NCI-H69 (cell line): ENCODE results near the gene GRK5.

Experiments
- DNase-seq: peaks from one replicate; lab custom pipeline; 2025; lab: John Stamatoyannopoulos, UW

GRK5 gene

DNA sequence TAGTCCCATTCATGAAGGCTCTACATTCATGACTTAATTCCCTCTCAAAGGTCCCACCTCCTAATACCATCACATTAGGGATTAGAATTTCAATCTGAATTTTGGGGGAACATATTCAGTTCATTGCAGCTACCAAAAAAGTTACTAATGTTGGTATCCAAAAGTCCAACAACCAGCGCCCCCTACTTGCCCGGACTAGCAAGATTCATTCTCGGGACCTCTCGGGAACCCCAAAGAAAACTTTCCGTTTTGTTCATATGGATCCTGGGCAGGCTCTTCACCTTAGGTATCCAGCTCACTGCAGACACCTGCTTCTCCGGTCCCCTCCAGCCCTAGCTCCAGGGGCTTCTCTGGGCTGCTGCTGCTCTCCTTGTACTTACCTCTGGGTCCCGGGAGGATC, 8.9 kb upstream of the GRK5 start:
- DNase-seq: no peak

DNA sequence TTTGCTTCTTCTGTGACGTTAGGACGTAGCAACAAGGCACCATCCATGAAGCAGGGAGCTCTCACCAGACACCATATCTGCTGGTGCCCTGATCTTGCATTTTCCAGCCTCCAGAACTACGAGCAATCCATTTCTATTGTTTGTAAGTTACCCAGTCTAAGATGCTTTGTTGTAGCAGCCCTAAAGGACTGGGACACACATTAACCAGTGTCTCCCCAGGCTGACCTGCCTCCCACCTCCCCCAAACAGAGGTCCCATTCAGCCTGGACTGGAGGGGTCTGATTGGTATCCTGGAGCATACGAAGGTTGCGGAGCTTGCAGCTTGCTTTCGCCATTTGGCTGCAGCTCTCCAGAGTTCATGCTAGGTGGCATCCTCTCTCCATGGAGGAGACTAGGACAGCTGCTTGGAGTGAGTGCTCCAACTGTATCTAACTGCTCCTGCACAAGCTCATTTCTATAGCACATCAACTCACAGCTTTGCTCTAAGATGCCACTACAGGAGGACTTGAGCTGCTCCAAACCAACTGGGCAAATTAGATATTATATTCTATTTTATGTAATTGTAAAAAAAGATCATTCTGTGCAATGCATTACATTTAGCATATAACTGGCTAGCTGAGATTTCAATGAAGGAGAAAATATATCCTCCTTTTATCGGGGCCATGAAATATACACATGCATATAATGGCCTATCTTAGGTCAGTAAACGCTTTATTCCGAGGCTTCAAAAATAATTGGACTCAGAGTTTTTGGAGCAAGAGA, 8.0 kb upstream of the GRK5 start:
- DNase-seq: peak; percentile 68

DNA sequence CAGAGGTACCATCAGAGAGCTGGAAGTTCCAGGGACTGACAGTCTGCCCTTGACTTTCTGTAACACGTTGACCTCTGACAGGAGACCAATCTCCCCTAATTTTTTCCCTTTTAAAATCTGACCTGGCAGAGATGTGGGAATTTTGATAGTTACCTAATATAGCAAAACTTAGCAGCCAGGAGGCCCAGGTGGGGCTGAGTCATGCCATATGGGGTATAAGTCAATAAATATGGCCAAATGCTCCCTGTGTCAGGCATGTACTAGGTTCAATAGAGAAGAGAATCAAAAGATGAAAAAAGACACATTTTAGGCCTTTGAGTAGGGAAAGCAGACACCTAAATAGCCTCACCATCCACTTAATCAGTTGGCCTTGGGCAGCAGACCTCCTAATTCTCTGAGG, 6.1 kb upstream of the GRK5 start:
- DNase-seq: no peak

DNA sequence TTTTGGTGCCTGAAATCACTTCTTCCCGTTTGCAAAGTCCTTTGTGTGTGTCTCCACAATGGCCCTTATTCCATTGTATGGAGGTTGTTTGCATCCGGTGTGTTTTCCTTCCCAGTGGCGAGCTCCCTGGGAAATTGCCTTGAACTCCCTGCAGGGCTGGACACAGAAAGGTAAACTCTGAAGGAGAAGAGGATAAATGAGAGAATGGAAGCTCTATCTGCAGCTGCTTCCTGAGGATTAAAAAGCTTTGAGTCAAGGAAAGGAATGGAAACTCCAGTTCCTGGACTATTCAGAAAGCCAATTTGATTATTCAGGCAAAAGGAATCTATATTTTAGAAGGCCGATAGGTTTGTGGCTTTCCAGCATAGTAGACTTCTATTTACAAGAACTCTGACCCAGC, 4.4 kb upstream of the GRK5 start:
- DNase-seq: peak; percentile 51

DNA sequence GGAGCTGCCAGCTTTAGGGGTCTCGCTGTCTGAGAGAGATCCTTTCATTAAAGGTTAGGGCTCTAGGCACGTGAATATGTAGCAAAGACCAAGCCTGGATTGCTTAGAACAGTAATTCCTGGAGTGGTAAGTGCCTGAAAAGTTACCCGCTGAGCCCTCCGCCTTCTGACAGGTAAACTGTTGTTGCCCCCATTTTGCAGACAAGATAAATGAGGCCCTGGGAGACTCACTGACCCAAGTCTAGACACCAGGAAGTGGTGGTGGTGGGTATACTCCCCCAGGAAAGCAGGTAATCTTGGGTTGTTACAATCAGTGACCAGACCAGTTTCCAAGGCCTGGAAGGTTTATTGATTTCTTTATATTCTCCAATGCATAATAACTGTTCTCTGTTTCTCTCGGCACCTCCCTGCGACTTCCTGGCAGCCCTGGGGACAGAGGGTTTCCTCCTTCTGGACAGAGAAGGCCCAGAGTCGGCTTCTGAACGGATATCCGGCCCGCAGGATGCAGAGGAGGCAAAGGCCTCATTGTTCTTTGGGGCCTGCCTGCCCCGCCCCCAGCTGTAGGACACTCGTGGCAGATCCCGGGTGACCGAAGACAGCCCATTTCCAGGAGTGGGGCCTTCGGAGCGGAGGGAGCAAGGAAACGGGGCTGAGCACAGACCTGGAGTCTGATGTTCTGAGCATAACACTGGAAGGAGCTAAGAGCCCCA, 1.3 kb upstream of the GRK5 start:
- DNase-seq: peak; percentile 15

DNA sequence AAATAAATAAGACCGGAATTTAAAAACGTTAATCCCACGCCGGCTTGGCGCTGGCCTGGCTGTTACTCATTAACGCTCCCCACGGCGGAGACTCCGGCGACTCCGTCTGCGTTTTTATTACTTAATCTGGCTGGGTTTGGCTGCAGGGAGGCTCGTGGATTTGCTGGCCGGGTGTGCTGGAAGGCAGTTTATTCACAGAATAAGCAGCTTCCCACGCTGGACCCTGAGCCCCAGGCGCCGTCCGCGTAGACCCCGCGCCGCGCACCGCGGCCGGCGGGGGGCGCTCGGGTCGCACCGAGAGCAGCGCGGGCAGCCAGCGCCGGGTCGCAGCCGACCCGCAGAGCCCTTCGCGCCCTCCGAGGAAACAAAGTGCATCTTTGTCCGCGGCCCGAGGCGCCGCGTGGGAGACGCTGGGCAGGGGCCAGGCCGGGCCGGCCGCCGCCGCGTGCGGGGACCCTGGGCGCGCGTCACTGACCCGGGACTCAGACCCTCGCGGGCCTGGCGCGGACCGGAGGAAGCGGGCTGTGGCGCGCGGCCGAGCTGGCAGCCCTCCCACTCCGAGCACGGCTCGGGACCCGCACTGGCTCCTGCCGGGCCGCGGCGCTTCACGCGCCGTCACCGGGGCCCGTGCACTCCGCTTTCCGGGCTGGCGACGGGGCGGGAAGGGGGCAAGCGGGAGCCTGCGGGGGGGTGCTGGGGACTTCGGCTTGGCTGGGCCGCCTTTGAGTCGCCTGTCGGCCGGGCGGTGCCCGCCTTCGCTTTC, 587 bp upstream of the GRK5 start:
- DNase-seq: peak; percentile 74

DNA sequence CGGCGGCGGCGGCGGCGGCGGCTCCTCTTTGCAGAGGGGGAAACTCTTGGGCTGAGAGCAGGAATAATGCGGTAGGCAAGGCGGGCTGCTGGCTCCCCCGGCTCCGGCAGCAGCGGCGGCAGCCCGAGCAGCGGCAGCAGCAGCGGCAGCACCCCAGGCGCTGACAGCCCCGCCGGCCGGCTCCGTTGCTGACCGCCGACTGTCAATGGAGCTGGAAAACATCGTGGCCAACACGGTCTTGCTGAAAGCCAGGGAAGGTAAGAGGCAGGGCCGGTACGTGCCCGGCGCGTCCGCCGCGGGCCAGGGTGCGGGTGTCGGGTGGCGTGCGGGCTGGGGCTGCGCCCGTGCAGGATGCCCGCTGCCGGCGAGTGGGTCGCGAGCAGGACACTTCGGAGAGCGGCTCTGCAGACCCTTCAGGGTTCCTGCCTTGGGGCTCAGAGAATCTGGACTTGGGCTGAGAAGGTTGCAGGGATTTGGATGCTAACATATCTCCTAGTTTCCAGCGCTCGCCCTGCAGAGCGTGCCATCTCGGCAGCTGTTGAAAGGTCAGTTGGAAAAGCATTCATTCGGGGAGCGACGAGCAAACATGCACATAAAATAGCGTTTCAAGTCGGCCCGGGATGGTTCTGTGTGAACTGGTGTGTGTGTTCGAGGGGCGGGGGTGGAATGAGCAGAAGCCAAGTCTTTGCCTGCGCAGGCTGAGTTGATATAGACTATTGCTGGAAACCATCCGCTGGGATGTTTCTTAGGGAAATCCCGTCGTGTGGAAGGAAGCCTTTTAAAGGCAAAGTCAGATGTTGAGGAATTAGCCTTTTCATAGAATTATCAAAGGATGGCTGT, 562 bp downstream of the GRK5 start:
- peak; percentile 61 for DNase-seq

DNA sequence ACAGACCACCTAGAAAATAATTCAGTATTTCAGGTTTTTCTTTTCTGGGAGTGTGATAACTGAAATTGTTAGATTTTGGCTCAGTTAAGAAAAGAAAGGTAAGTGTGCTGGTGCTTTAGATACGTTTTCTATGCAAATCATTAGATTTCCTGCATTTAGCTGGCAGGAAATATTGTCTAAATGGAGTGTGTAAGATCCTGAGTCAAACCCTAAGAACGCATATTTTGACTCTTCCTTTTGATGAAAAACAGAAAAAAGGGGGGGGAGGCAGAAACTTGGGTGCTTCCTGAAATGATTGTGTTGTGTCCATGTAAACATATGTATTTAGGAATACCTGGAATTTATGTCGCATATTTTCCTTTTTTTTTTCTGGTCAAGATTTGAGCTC, 1.2 kb downstream of the GRK5 start:
- DNase-seq: no peak

DNA sequence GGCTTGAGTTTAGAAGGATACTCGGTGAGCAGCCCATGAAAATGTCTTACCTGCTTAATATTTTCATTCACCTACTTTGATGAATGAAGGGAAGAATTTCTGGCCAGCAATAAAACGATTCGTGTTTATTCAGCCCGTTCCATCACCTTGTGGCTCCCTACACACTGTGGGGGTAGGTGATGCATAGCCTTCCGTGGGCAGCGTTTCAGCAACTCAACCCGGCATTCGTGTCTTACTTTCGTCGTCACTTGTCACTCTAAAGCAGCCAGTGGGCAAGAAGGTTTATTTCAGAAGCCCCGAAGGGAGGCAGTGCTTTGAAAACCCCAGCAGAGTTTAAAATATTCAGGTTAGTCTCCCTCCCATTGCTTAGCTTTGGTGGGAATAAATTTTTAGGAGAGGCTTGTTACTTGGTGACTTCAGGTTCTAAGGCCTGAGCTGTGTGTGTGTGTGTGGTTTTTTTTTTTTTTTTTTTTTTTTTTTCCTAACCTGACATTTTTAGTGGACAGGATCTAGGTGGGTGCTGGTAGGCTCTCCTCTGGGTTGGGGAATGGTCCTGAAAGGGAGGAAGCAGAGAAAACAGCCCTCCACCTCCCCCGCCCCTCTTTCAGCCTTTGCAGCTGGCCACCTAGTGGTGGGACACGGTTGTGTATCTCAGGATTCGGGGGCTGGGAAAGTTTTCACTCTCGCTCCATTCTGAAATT, 1.8 kb downstream of the GRK5 start:
- peak; percentile 68 for DNase-seq

DNA sequence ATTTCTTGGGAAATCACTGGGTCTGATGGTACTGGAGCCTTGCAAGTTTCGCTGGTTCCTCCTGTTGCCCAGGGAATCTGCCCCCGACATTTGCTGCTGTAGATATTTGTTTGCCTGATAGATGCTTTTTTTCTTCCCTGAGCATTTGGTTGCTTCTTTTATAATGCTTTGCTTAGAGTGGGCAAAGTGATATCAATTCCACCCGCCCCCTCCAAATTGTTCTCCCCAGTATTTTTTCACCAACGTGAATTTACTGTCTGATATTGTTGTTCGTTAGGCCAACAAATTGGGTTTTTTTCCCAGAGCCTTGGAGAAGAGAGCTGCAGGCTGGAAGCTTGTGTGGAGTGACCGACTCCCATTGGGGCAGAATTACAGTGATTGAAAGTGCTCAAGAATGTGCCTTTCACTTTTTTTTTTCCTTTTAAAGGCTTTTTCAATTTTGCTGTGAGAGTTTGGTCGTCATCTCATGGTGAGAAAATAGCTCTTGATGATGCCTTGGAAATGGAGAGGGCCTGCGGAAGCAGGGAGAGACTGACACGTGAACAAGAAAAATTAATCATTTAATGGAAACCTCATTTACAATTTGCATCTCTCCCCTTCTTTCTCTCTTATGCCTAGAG, 2.5 kb downstream of the GRK5 start:
- no peak for DNase-seq

DNA sequence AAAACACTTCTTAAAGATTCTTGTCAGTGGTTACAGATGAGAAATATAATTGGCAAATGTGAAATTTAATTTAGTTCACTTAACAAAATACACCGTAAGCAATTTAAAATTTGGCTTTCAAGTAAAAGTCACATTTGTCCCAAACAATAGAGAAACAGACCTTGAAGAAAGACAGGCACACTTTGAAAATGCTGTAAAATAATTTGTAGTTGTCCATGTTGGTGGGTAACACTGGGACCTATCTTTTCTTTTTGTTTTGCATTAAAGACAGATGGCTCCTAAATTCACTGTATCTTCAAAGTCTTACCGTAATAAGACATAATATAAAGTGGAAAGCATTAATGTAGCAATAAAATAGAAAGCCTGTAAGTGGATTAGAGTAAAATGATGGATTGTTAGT, 3.3 kb downstream of the GRK5 start:
- no peak for DNase-seq

DNA sequence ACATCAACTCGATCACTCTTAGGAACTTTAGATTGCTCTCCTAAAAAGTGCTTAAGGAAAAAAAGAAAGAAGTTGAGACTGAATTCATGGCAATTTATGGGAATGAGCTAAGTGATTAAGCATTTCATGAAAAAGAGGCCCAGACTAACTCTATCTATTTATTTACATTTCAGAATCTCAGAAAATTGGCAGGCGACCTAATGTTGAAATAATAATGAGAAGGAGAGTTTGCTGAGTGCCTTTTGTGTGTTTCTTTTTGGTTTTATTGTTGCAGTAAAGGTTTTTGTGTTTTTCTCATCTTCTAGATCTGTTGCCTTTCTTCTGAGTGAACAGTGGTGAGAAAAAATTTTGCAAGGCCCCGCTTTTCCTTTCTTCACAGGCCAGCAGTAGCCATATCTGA, 3.8 kb downstream of the GRK5 start:
- no peak for DNase-seq

DNA sequence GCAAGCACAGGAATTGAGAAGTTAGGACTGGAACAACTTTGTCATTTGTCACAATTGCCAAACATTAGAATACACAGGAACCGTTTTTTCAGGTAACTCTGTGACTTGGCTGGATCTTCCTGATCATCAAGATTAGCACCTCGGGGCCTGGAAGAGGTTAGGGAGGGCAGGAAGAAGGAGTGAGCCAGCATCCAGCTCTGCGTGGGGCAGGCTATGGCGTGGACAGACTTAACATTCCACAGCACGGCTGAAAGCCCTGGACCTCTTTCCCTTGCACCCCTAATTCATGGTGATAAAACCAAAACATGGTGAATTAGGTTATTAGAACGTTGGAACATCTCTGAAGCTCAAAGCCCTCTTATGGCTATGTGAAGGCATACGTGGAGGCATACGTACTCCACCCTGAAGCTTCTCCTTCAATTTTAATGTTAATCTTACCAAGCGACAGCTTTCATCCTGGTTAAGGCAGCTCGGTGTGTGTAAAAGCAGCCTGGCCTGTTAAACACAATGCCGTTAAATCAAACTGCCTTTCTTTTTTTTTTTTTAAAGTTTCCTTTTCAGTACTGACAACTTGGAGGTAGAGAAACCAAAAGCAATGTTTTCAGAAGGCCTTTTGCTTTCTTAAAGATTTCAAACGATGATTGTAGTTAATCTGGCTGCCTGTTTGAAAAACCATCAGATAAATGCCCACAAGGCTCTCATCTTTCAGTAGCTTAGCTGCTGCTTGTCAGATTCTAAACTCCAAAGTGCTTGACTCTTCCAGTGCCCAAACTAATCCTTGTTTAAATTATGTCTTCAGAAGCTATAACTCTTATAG, 4.5 kb downstream of the GRK5 start:
- no peak for DNase-seq

DNA sequence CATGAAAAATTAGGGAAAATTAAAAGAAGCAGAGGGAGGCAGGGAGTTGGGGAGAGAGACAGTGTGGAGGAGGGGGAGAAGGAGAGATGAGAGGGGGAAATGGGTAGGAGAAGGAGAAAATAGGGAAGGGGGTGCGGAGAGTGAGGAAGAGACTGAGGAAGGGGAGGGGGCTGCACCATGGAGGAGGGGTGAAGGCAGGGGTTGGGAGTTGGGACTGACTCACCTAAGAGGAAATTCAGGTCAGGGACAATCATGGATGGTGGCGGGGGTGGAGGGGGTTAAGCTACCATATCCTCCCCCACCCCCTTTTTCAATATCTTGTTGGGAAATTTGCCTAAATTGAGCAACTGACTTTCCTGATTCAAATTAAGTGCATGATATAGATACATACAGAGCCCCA, 8.0 kb downstream of the GRK5 start:
- no peak for DNase-seq

DNA sequence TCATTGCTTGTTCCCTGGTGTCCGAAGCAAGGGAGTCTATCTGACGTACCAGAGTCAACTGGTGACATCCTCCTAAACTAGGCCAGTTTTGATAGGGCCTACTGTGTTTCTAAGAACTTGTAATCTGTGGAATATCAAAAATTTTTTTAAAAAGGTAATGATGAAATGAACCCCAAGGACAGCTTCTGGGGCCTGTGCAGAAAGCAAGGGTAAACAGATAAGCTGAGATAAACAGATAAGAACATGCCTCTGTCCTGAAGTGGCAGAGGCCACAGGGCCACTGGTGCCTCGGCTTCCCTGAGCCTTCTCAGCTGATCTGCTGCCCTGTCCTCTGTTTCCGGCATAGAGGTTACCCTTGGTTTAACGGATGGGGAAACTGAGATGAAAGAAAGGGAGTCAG, 8.8 kb downstream of the GRK5 start:
- DNase-seq: no peak

DNA sequence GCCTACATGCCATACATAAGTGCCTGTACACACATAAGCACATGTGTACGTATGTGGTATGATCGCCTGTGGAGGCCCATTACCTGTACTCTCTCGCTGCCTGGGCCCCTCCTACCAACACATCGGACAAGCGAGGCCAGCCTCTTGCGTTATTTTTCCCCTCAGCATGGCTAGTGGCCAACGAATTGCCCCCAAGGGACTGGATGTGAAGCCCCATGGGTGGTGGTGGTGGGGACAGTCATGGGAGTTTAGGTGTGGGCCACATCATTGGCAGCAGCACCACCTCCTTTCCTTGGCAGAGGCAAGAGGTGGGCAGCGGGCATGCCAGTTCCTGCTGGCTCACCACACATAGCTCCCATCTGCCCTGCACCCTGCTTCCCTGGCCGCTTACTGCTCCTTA, 10.0 kb downstream of the GRK5 start:
- DNase-seq: no peak

DNA sequence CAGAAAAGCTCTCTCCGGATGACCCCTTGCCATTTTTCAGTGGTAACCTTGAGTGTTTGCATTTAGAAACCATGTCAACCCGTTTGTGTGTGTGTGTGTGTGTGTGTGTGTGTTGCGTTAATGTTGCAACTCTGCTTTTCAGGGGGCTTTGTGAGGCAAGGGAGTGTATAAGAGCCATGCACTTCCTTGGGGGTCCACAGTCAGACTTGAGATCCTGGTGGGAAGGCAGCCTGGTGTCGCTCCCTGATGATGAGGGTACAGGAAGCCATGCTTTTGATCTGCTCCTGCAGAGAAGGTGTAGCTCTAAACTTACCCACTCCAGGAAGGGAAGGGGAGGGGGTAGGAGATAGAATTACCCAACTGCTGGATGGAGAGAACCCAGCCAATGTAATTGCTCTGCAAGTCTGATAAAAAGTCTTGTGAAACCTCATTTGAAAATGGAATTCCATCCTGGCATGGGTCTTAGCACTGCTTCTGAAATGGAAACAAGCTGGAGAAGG, 10.7 kb downstream of the GRK5 start:
- peak; percentile 12 for DNase-seq

DNA sequence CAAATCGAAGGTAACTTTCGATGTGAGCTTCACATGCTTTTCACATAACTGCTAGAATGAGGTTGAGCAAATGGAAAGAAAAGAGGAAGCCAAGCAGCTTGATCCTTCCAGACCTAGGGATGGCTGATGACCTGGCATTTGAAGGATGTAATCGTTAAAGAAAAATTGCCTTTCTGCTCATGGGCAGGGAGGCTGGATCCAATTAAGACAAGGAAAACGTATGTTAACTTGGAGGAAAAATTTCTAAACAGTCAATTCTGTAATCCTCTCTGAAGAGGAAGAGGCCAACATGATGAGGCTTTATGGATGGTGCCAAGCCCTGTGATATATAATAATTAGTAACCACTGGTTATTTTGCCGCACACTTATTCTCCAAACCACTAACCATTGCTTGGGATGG, 12.5 kb downstream of the GRK5 start:
- DNase-seq: no peak

DNA sequence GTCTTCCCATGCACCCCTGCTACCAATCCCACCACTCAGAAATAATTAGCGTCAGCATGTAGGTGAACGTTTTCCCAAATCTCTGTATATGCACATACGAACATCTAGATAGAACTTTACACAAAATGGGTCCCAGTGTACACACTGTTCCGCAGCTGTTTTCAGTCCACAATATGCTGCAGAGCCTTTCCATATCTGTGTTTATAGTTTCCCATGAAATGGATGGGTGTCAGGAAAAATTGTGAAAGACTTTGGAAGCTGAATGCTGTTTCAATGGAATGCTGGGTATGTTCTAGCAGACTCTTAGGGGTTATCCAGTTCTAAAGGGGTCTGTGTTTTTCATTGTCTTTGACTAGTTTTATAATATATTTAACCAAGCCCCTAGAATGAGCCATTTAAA, 13.8 kb downstream of the GRK5 start:
- no peak for DNase-seq

DNA sequence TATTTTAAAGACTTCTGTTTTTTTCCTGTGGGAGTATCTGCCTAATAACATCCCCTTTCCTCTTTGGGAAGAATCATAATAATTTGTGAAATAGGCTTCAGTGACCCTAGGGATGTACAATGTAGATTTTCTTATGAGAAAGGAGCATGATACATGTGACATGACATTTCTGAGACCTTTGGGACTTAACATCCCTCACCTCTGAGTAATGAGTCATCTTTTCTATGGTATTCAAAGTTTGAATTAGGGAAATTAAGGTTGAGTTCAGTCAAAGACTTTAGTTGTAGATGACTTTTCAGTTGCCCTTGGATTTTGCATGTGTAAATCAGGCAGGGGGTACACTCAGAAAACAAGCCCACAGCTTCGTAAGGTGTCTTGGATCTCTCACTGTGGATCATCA, 14.3 kb downstream of the GRK5 start:
- DNase-seq: no peak
